IMR-90 (cell line): ENCODE measurements around the gene PGGHG. TPM values are rescaled to one million over a fixed set of nuclear protein-coding genes. Genes with fewer than 3 reads are reported as not detected.

Source experiments
- ATAC-seq: fragments of 200-7000 bp; cut with Tn5 transposase; 2 replicates; pipeline ENCODE4 v1.9.1; 2020; ENCODE audit warnings: low read depth, mild to moderate bottlenecking, moderate library complexity
- BruUV-seq: library from RNA; stranded (reverse); fragments of 400-500 nt; replicated peaks from 2 replicates; lab custom pipeline; 2021; lab: Mats Ljungman, UMichigan
- CTCF ChIA-PET: fragments of 300-600 bp; formaldehyde crosslinking; extraction: SDS; loops from one replicate; lab custom pipeline; 2021; ENCODE audit warnings: antibody characterized with exemption; lab: Yijun Ruan, JAX
- POLR2A ChIA-PET: fragments of 300-600 bp; sonication (Branson Sonifier 250); formaldehyde crosslinking; loops from one replicate; lab custom pipeline; 2022; ENCODE audit warnings: antibody characterized with exemption; ENCODE audit not compliant: unreplicated experiment; lab: Charles Lee
- DNase-seq: peaks from one replicate; pipeline ENCODE4 v3.0.0; 2013
- H2AFZ ChIP-seq: replicated peaks from 2 replicates; pipeline ENCODE3; 2013; ENCODE audit warnings: low read length, mild to moderate bottlenecking; ENCODE audit not compliant: poor library complexity
- H2AK5ac ChIP-seq: 2 replicates; pipeline ENCODE4 v1.6.1; 2013; ENCODE audit warnings: low read depth, low read length, inconsistent platforms
- H2AK9ac ChIP-seq: replicated peaks from 2 replicates; pipeline ENCODE3; 2013; ENCODE audit warnings: mild to moderate bottlenecking, low read depth, low read length, moderate library complexity; ENCODE audit not compliant: poor library complexity
- H2BK120ac ChIP-seq: 2 replicates; pipeline ENCODE4 v1.6.1; 2013; ENCODE audit warnings: low read depth, low read length, inconsistent platforms
- H2BK15ac ChIP-seq: 3 replicates; pipeline ENCODE4 v1.6.1; 2013; ENCODE audit warnings: low read depth, low read length, inconsistent platforms
- H2BK20ac ChIP-seq: 2 replicates; pipeline ENCODE4 v1.6.1; 2013; ENCODE audit warnings: low read depth, mild to moderate bottlenecking, inconsistent platforms, low read length, moderate library complexity
- H2BK5ac ChIP-seq: 2 replicates; pipeline ENCODE4 v1.6.1; 2013; ENCODE audit warnings: mild to moderate bottlenecking, low read depth, low read length, inconsistent platforms; ENCODE audit not compliant: poor library complexity, severe bottlenecking
- H3K14ac ChIP-seq: replicated peaks from 2 replicates; pipeline ENCODE4 v1.6.1; 2013; ENCODE audit warnings: low read depth, low read length, inconsistent platforms
- H3K18ac ChIP-seq: 2 replicates; pipeline ENCODE4 v1.6.1; 2013; ENCODE audit warnings: low read depth, low read length, control low read depth
- H3K23ac ChIP-seq: 2 replicates; pipeline ENCODE4 v1.6.1; 2013; ENCODE audit warnings: low read depth, low read length, inconsistent platforms
- H3K27ac ChIP-seq: 2 replicates; pipeline ENCODE4 v1.5.1; 2013; ENCODE audit warnings: mild to moderate bottlenecking, control low read depth, low read length; ENCODE audit not compliant: insufficient read depth
- H3K27me3 ChIP-seq: 2 replicates; pipeline ENCODE4 v1.6.1; 2013; ENCODE audit warnings: low read length; ENCODE audit not compliant: control insufficient read depth, insufficient read depth
- H3K36me3 ChIP-seq: 2 replicates; pipeline ENCODE4 v1.6.1; 2013; ENCODE audit warnings: low read length, mixed read lengths; ENCODE audit not compliant: control insufficient read depth, insufficient read depth
- H3K4ac ChIP-seq: 2 replicates; pipeline ENCODE4 v1.6.1; 2013; ENCODE audit warnings: low read depth, low read length, inconsistent platforms
- H3K4me1 ChIP-seq: 2 replicates; pipeline ENCODE4 v1.6.1; 2013; ENCODE audit warnings: low read length, mixed read lengths; ENCODE audit not compliant: control insufficient read depth, insufficient read depth
- H3K4me2 ChIP-seq: 2 replicates; pipeline ENCODE4 v1.6.1; 2013; ENCODE audit warnings: low read depth, mild to moderate bottlenecking, control low read depth, low read length, moderate library complexity
- H3K4me3 ChIP-seq: 2 replicates; pipeline ENCODE4 v1.5.1; 2013; ENCODE audit warnings: low read depth, mild to moderate bottlenecking, control low read depth, low read length, moderate library complexity; ENCODE audit not compliant: insufficient read depth
- H3K56ac ChIP-seq: 2 replicates; pipeline ENCODE4 v1.6.1; 2013; ENCODE audit warnings: low read length, inconsistent platforms; ENCODE audit not compliant: insufficient read depth; ENCODE audit errors: extremely low read depth
- H3K79me1 ChIP-seq, 2 experiments: 2 replicates each; pipeline ENCODE4 v1.6.1; 2013; ENCODE audit warnings: low read length in 2 of 2, inconsistent platforms in 1 of 2, low read depth in 1 of 2
- H3K9ac ChIP-seq: 2 replicates; pipeline ENCODE4 v1.6.1; 2013; ENCODE audit warnings: low read depth, low read length, control low read depth
- H3K9me1 ChIP-seq: 2 replicates; pipeline ENCODE4 v1.6.1; 2013; ENCODE audit warnings: low read length, inconsistent platforms; ENCODE audit not compliant: insufficient read depth
- H3K9me3 ChIP-seq: 2 replicates; pipeline ENCODE4 v1.6.1; 2013; ENCODE audit warnings: low read length; ENCODE audit not compliant: control insufficient read depth, insufficient read depth
- H4K20me1 ChIP-seq: 2 replicates; pipeline ENCODE4 v1.6.1; 2013; ENCODE audit warnings: low read length, inconsistent platforms; ENCODE audit not compliant: insufficient read depth
- H4K5ac ChIP-seq: 2 replicates; pipeline ENCODE4 v1.6.1; 2013; ENCODE audit warnings: mild to moderate bottlenecking, low read depth, low read length, control low read depth
- H4K8ac ChIP-seq, 2 experiments: 2 replicates each; pipeline ENCODE4 v1.6.1; 2013; ENCODE audit warnings: low read depth in 2 of 2, low read length in 2 of 2, control low read depth in 1 of 2, inconsistent platforms in 1 of 2
- H4K91ac ChIP-seq: 2 replicates; pipeline ENCODE4 v1.6.1; 2013; ENCODE audit warnings: low read depth, low read length, inconsistent platforms; ENCODE audit not compliant: insufficient read depth
- BHLHE40 ChIP-seq: fragments of 150-350 bp; IDR thresholded peaks from 2 replicates; pipeline ENCODE4 v1.6.1; 2016; ENCODE audit warnings: mild to moderate bottlenecking, low read depth, low read length
- CEBPB ChIP-seq: IDR thresholded peaks from 2 replicates; pipeline ENCODE4 v1.6.1; 2012; ENCODE audit warnings: low read depth, low read length, improper control_type of control experiment
- CTCF ChIP-seq: conservative IDR thresholded peaks from 2 replicates; pipeline ENCODE4 v1.5.1; 2012; ENCODE audit warnings: mild to moderate bottlenecking, low read depth, low read length, improper control_type of control experiment
- FOS ChIP-seq: fragments of 150-350 bp; IDR thresholded peaks from 2 replicates; pipeline ENCODE4 v1.6.1; 2016; ENCODE audit warnings: low read depth, low read length
- MAFK ChIP-seq: IDR thresholded peaks from 2 replicates; pipeline ENCODE4 v1.6.1; 2012; ENCODE audit warnings: low read depth, low read length, improper control_type of control experiment
- MAZ ChIP-seq: IDR thresholded peaks from 2 replicates; pipeline ENCODE4 v1.6.1; 2012; ENCODE audit warnings: low read depth, mild to moderate bottlenecking, low read length, improper control_type of control experiment, moderate library complexity, borderline replicate concordance
- MXI1 ChIP-seq: IDR thresholded peaks from 2 replicates; pipeline ENCODE4 v1.6.1; 2012; ENCODE audit warnings: low read depth, mild to moderate bottlenecking, low read length, moderate library complexity, borderline replicate concordance
- NFE2L2 ChIP-seq: fragments of 150-350 bp; IDR thresholded peaks from 2 replicates; pipeline ENCODE4 v1.6.1; 2016; ENCODE audit warnings: low read depth, mild to moderate bottlenecking, low read length
- POLR2A ChIP-seq: IDR thresholded peaks from 2 replicates; pipeline ENCODE4 v1.6.1; 2012; ENCODE audit warnings: mild to moderate bottlenecking, low read depth, low read length
- RAD21 ChIP-seq: IDR thresholded peaks from 2 replicates; pipeline ENCODE4 v1.6.1; 2012; ENCODE audit warnings: low read length, improper control_type of control experiment
- RCOR1 ChIP-seq: IDR thresholded peaks from 2 replicates; pipeline ENCODE4 v1.6.1; 2012; ENCODE audit warnings: mild to moderate bottlenecking, low read length, improper control_type of control experiment; ENCODE audit not compliant: insufficient replicate concordance
- RFX5 ChIP-seq: IDR thresholded peaks from 2 replicates; pipeline ENCODE4 v1.8.0; 2012; ENCODE audit warnings: low read depth, mild to moderate bottlenecking, low read length, moderate library complexity
- SMC3 ChIP-seq: fragments of 150-350 bp; IDR thresholded peaks from 2 replicates; pipeline ENCODE4 v1.6.1; 2016; ENCODE audit warnings: low read depth, mild to moderate bottlenecking, antibody characterized with exemption, low read length, moderate library complexity
- USF2 ChIP-seq: fragments of 150-350 bp; IDR thresholded peaks from 2 replicates; pipeline ENCODE4 v1.6.1; 2017; ENCODE audit warnings: mild to moderate bottlenecking, antibody characterized with exemption, low read length, low read depth
- WGBS, 2 experiments: methylation state at CpG; one replicate each; pipeline versions ENCODE4 v1.1.5 to v1.1.7; 2013; ENCODE audit warnings: missing lambda C conversion rate in 2 of 2; ENCODE audit not compliant: insufficient read length in 1 of 2; ENCODE audit errors: extremely low coverage in 2 of 2; 5-methylcytosine and 5-hydroxymethylcytosine counted together
- dilution Hi-C: fragments of 300-500 bp; cut with HindIII; formaldehyde crosslinking; loops from one replicate; pipeline ENCODE4 v1.14.3; 2018; ENCODE audit warnings: low sequenced_read_pairs; ENCODE audit not compliant: unreplicated experiment
- in situ Hi-C: fragments of 300-500 bp; cut with MboI; formaldehyde crosslinking; loops from 3 replicates; pipeline ENCODE4 v1.14.3; 2019; ENCODE audit warnings: low sequenced_read_pairs, inconsistent platforms, mixed read lengths
- intact Hi-C: fragments of 100-400 bp; cut with micrococcal nuclease; formaldehyde crosslinking; loops from 2 replicates; pipeline ENCODE4 v1.10.0; 2022
- polyA plus RNA-seq, 3 experiments: library from polyadenylated mRNA; depleted of rRNA; stranded (reverse); fragments of >200 nt; gene quantifications; 2 replicates each; pipeline ENCODE4 v1.2.3, GENCODE V29; 2012; ENCODE audit warnings: low replicate concordance in 1 of 3
- total RNA-seq: library from RNA; depleted of rRNA; stranded (reverse); fragments of >200 nt; gene quantifications from 2 replicates; pipeline ENCODE4 v1.2.3, GENCODE V29; 2012

Gene PGGHG
- total and polyA plus RNA-seq, 2 of the 4 experiments (the other 2 are of a cell fraction), result 1.8 to 17.0 TPM

- H4K20me1 ChIP-seq, result no peaks in the 10 kb centered on the region
- no peak for DNase-seq
- no peak overlapping the region for H3K4me2 ChIP-seq
- no peaks in the 10 kb centered on the region for H3K9me1 ChIP-seq
- H4K5ac ChIP-seq, result no peak overlapping the region
- no peak overlapping the region for H4K8ac ChIP-seq
- 100% methylated on average over 1 of the region's 6 CpGs; no CpG with 5 or more reads in 1 of the 2 experiments for WGBS, 2 experiments
- no peak overlapping the region for H3K27ac ChIP-seq
- peaks cover 6% of the 10 kb centered on the region for H3K27me3 ChIP-seq
- no peaks in the 10 kb centered on the region for H3K9me3 ChIP-seq
- H2AK9ac ChIP-seq, result no peak overlapping the region
- no peak overlapping the region for H4K91ac ChIP-seq
- in situ Hi-C loops (no loop called here), dilution Hi-C loops (no loop called here), intact Hi-C loops (no loop called here)
- H2BK15ac ChIP-seq, result no peak overlapping the region
- H3K4ac ChIP-seq, result no peak overlapping the region
- H2BK5ac ChIP-seq, result no peak overlapping the region
- no peaks in the 10 kb centered on the region for H3K36me3 ChIP-seq
- no peak overlapping the region for H2AK5ac ChIP-seq
- ChIA-PET POLR2A (no interaction called here), CTCF (interaction anchor here (1.0 kb wide), 1 partner anchor 15 kb away, joined by 3 read pairs; no protein-coding TSS in a partner anchor)
- no peak overlapping the region for H2AFZ ChIP-seq
- no peak overlapping the region for H2BK120ac ChIP-seq
- no peak overlapping the region for H2BK20ac ChIP-seq
- no peak overlapping the region for H3K56ac ChIP-seq
- H3K9ac ChIP-seq, result no peak overlapping the region
- H3K79me1 ChIP-seq, result no peaks in the 10 kb centered on the region
- BruUV-seq, result no TSS peak
- H3K14ac ChIP-seq, result no peak overlapping the region
- TF ChIP-seq NFE2L2 (no peak), RAD21 (no peak), MAFK (no peak), USF2 (no peak), MAZ (no peak), SMC3 (no peak), FOS (no peak), BHLHE40 (no peak), MXI1 (no peak), CEBPB (no peak), CTCF (no peak), RFX5 (no peak), POLR2A (no peak), RCOR1 (no peak)
- ATAC-seq, result no peak
- H3K4me1 ChIP-seq, result peaks cover 5% of the 10 kb centered on the region
- H3K23ac ChIP-seq, result no peak overlapping the region
- no peak overlapping the region for H3K4me3 ChIP-seq
- H3K18ac ChIP-seq, result no peak overlapping the region
These were observed 48.8 kb downstream of the PGGHG start for GRCh38 chr11:337711-338110.
